ENCODE results near the gene PTPRM. TPM values are rescaled to one million over a fixed set of nuclear protein-coding genes. Genes with fewer than 3 reads are reported as not detected.

Gene PTPRM
- total and polyA plus RNA-seq, 4 donors, result 9.2 to 23.0 (median 12.7) TPM

DNA sequence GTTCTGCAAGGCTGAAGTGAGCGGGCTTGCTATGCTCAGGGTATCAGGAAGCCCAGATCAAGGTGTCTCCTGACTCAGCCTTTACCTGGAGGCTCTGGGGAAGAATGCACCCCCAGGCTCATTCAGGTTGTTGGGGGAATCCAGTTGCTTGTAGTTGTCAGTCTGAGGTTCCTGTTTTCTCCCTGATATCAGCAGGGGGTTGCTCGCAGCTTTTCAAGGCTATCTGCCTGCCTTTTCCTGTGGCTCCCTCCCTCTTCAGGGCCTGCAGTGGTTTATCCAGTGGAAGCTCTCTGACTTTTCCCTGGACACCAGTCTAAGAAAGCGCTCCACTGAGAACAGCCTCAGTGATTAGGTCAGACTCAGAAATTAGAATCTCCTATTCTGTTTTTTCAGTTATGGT is 116.6 kb downstream of the PTPRM start:
- DNase-seq (ENCODE audit: low spot score), result no peak
- no peak for TF ChIP-seq CTCF (IDR thresholded peaks at IDR 0.05; ENCODE audit: low read depth, low read length, missing input control)
- no peak for TF ChIP-seq JUND (IDR thresholded peaks at IDR 0.05)
- no peak for TF ChIP-seq TAF1 (conservative IDR thresholded peaks at IDR 0.05)
- TF ChIP-seq FOXA1 (IDR thresholded peaks at IDR 0.05), result no peak
- TF ChIP-seq SP1 (IDR thresholded peaks at IDR 0.05), result no peak
- TF ChIP-seq FOXA2 (IDR thresholded peaks at IDR 0.05), result no peak
- TF ChIP-seq HNF4A (conservative IDR thresholded peaks at IDR 0.05), result no peak
- TF ChIP-seq, protein P1, sequence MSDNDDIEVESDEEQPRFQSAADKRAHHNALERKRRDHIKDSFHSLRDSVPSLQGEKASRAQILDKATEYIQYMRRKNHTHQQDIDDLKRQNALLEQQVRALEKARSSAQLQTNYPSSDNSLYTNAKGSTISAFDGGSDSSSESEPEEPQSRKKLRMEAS (IDR thresholded peaks at IDR 0.05), result no peak
- no peak for TF ChIP-seq RAD21 (IDR thresholded peaks at IDR 0.05)
- TF ChIP-seq NR2F2 (IDR thresholded peaks at IDR 0.05), result no peak
- TF ChIP-seq GABPA (IDR thresholded peaks at IDR 0.05 in 1 of 2, conservative IDR thresholded peaks at IDR 0.05 in 1 of 2), result no peak
- TF ChIP-seq EGR1 (IDR thresholded peaks at IDR 0.05; ENCODE audit: low read depth in 2 of 2), result no peak
- no peak for TF ChIP-seq HNF4G (IDR thresholded peaks at IDR 0.05)
- H3K4me3 ChIP-seq (ENCODE audit: low read depth in 1 of 3, low read length in 3 of 3), result no peak overlapping the region
- H3K9me3 ChIP-seq (ENCODE audit: control insufficient read depth in 4 of 4, low read length in 3 of 4), result no peaks in the 10 kb centered on the region
- no peaks in the 10 kb centered on the region for H3K27me3 ChIP-seq (ENCODE audit: control insufficient read depth in 4 of 4, insufficient read depth in 4 of 4, low read length in 3 of 4)
- 88% methylated on average over 3 of the region's 3 CpGs for WGBS
- H3K27ac ChIP-seq (ENCODE audit: low read depth in 1 of 2, low read length in 2 of 2), result no peak overlapping the region
- no peaks in the 10 kb centered on the region for H3K36me3 ChIP-seq (ENCODE audit: control insufficient read depth in 4 of 4, insufficient read depth in 3 of 4, low read depth in 1 of 4, low read length in 3 of 4)
- no peak overlapping the region for H3K9ac ChIP-seq (ENCODE audit: low read depth in 1 of 2, low read length in 2 of 2)
- no peaks in the 10 kb centered on the region for H3K4me1 ChIP-seq (ENCODE audit: control insufficient read depth in 4 of 4, insufficient read depth in 4 of 4, low read length in 3 of 4)

DNA sequence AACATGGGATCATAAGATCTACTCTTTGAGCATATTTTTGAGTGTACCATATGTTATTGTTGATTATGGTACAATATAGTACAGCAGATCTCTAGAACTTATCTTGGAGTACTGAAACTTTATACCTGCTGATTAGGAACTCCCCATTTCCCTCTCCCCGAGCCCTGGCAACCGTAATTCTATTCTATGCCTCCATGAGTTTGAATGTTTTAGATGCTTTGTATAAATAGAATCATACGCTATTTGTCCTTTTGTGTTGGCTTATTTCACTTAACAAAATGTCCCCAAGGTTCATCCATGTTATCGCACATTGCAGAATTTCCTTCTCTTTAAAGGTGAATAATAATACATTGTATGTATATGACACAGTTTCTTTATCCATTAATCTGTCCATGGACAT is 117.2 kb downstream of the PTPRM start:
- Histone ChIP-seq H3K27ac (ENCODE audit: low read depth in 1 of 2, low read length in 2 of 2) (no peak overlapping the region), H3K4me1 (ENCODE audit: control insufficient read depth in 4 of 4, insufficient read depth in 4 of 4, low read length in 3 of 4) (no peaks in the 10 kb centered on the region)
- 96% methylated on average over 4 of the region's 4 CpGs for WGBS

More for the DNA sequence above, 117.2 kb downstream of the PTPRM start:
- Histone ChIP-seq H3K9me3 (ENCODE audit: control insufficient read depth in 4 of 4, low read length in 3 of 4) (no peaks in the 10 kb centered on the region), H3K27me3 (ENCODE audit: control insufficient read depth in 4 of 4, insufficient read depth in 4 of 4, low read length in 3 of 4) (no peaks in the 10 kb centered on the region), H3K9ac (ENCODE audit: low read depth in 1 of 2, low read length in 2 of 2) (no peak overlapping the region), H3K36me3 (ENCODE audit: control insufficient read depth in 4 of 4, insufficient read depth in 3 of 4, low read depth in 1 of 4, low read length in 3 of 4) (no peaks in the 10 kb centered on the region), H3K4me3 (ENCODE audit: low read depth in 1 of 3, low read length in 3 of 3) (no peak overlapping the region)
- DNase-seq (ENCODE audit: low spot score), result no peak
- TF ChIP-seq NR2F2 (IDR thresholded peaks at IDR 0.05) (no peak), JUND (IDR thresholded peaks at IDR 0.05) (no peak), CTCF (IDR thresholded peaks at IDR 0.05; ENCODE audit: low read depth, low read length, missing input control) (no peak), YY1 (IDR thresholded peaks at IDR 0.05) (no peak), RXRA (IDR thresholded peaks at IDR 0.05) (no peak), EGR1 (IDR thresholded peaks at IDR 0.05; ENCODE audit: low read depth in 2 of 2) (no peak), GABPA (IDR thresholded peaks at IDR 0.05 in 1 of 2, conservative IDR thresholded peaks at IDR 0.05 in 1 of 2) (no peak), FOXA1 (IDR thresholded peaks at IDR 0.05) (no peak), TAF1 (conservative IDR thresholded peaks at IDR 0.05) (no peak), SP1 (IDR thresholded peaks at IDR 0.05) (no peak), REST (IDR thresholded peaks at IDR 0.05) (no peak), RAD21 (IDR thresholded peaks at IDR 0.05) (no peak), FOXA2 (IDR thresholded peaks at IDR 0.05) (no peak), HNF4G (IDR thresholded peaks at IDR 0.05) (no peak), HNF4A (conservative IDR thresholded peaks at IDR 0.05) (no peak)
- TF ChIP-seq, protein P1 (IDR thresholded peaks at IDR 0.05), result no peak
- TF ChIP-seq, protein P2, sequence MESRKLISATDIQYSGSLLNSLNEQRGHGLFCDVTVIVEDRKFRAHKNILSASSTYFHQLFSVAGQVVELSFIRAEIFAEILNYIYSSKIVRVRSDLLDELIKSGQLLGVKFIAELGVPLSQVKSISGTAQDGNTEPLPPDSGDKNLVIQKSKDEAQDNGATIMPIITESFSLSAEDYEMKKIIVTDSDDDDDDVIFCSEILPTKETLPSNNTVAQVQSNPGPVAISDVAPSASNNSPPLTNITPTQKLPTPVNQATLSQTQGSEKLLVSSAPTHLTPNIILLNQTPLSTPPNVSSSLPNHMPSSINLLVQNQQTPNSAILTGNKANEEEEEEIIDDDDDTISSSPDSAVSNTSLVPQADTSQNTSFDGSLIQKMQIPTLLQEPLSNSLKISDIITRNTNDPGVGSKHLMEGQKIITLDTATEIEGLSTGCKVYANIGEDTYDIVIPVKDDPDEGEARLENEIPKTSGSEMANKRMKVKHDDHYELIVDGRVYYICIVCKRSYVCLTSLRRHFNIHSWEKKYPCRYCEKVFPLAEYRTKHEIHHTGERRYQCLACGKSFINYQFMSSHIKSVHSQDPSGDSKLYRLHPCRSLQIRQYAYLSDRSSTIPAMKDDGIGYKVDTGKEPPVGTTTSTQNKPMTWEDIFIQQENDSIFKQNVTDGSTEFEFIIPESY (IDR thresholded peaks at IDR 0.05), result no peak
- TF ChIP-seq, protein P3, sequence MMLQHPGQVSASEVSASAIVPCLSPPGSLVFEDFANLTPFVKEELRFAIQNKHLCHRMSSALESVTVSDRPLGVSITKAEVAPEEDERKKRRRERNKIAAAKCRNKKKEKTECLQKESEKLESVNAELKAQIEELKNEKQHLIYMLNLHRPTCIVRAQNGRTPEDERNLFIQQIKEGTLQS (IDR thresholded peaks at IDR 0.05), result no peak
